Activated CD4-positive, CD25-positive, alpha-beta regulatory T cell treated with anti-CD3 and anti-CD28 coated beads, Interleukin-2, amount 50 U/mL, for 72 hours (primary cell): Measurements from ENCODE around the gene CD82.

Source experiments
- DNase-seq: peaks from one replicate; pipeline ENCODE4 v3.0.0; 2021

Gene CD82

GRCh38 chr11:44565211-44565952, at the start of gene CD82:
Gene CD82 (plus strand): TSS chr11:44565663. CDS start chr11:44594663, 29,000 bp downstream.
- DNase-seq = peak; percentile 98

- no peak for DNase-seq
Measured at GRCh38 chr11:44516688-44517507, 48.6 kb upstream of the CD82 start.

GRCh38 chr11:44517541-44517940, 47.9 kb upstream of the CD82 start:
- no peak for DNase-seq

- DNase-seq = no peak
Measured at GRCh38 chr11:44518968-44519550, 46.4 kb upstream of the CD82 start.

DNA sequence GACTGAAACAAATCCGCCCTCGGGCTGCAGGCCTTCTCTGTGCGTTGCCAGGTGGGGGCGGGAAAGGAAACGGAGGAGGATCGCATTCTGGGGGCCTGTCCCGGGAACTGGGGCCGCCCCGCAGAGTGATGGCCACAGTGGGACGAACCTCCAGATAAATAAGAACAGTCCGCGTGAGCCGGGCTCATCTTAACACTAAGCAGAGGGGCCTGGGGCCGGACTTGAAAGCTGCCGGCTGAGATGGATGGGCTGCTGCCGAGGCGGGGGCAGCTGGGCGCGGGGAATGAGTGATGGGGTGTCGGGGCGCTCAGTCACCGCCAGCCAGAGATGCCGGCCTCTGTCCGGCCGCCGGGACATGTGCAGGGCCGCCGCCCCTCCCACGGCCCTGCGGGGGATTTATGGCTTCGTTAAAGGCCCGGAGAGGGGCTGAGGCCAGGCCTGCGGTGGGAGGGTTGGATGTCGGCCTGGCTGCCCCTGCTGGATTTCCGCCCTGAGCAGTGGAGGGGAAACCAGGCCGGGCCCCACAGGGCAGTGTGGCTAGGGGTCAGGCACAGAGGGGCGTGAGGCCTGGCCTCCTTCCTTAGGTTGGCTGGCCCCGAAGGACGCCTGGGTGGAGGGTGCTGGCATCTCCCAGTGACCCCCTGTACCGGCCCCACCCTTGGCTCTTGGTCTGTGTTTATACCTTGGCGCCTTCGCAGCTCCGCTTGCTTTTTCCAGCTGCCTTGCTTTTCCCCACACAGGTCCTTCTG, 45.3 kb upstream of the CD82 start:
- DNase-seq = no peak

DNA sequence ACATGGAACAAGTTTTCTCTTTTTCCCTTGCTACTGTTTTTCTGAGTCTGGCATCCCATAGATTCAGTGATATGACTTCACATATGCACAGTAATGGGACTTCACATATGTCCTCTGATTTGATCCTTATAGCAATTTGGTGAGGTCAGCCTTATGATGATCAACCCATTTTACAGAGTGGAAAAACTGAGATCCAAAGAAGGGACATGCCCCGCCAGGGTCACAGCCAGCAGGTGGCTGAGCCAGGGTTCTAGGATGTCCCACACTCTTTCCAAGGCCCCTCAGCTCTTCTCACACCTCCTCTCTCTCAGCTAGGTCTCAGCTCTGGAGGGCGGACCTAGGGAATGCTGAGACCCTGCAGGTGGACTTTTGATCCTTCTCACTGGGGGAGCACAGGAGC, 44.3 kb upstream of the CD82 start:
- DNase-seq = no peak

- DNase-seq = no peak
Measured at GRCh38 chr11:44522294-44522693, 43.2 kb upstream of the CD82 start.

DNA sequence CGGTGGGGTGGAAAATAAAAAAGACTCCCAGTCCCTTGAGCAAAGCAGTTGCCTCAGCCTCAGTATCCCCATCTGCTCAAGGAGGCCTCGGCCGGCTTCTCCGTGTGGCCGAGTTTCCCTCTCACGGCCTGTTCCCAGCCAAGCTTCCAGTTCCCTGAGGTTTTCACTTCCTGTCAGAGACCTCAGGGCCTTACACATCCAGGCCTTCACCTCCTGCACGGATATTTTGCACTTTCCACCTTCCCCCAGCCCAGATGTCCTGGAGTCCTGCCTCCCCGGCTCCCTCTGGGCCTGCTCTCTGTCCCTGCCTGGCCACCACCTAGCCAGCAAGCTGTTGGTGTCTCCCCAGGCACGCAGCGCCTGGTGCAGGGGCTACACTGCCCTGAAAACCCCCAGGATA, 41.1 kb upstream of the CD82 start:
- no peak for DNase-seq

DNA sequence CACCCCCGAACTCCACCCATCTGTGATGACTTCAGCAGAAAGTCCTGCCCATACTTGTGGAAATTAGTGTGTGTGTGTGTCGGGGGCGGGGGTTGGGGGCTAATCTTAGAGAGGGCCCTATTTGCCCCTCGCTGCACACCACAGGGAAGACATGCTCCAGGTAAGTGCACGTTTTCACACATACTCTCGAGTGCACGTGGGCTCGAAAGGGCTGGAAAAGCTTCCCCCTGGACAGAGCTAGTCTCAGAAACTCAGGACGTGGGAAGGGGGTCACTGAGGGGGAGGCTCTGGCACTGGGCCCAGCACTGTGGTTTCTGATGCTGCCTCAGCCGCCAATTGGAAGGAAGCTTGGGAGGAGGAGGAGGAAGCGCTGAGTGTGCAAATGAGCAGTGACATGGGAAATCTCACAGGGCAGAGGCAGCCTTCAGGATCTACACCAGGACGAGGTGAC, 40.7 kb upstream of the CD82 start:
- no peak for DNase-seq

GRCh38 chr11:44525473-44526252, 39.8 kb upstream of the CD82 start:
- no peak for DNase-seq

DNA sequence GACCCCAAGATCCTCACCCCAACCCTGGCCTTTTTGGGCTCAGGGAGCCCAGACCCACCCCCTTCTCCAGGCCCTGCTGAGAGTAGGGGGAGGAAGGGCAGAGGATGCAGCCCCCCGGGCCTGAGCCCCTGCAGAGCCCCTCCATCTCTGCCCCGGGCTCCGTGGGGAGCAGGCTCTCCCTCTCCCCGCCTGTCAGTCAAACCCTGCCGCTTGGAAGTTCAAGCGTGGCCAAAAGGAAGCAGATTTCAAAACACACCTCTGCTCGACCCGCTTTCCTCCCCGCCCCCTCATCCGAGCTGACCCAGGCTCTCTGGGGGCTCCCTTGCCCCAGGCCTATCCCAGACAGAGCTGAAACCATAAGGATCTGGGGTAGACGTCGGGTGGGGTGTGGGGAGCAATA, 39.0 kb upstream of the CD82 start:
- no peak for DNase-seq

DNA sequence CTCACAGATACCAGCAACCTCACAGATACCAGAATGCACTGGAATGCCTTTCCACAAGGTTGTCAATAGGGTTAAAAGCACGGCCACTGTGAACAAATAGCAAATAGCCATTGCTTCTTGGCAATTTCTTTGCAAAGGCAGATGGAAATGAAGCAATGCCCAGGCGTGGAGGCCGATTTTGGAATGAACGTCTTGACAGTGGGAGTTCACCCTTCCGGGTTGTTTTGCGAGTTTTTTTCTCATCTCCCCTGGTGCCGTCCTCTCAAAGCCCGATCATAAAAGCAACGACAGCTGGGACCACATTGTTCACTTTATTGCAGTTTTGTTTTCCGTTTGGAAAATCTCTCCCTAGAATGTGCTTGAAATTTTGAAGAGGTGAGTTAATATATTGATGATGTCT, 38.0 kb upstream of the CD82 start:
- DNase-seq = no peak

- DNase-seq = no peak
Measured at GRCh38 chr11:44528103-44528502, 37.4 kb upstream of the CD82 start.

GRCh38 chr11:44528581-44528980, 36.9 kb upstream of the CD82 start:
- no peak for DNase-seq

DNA sequence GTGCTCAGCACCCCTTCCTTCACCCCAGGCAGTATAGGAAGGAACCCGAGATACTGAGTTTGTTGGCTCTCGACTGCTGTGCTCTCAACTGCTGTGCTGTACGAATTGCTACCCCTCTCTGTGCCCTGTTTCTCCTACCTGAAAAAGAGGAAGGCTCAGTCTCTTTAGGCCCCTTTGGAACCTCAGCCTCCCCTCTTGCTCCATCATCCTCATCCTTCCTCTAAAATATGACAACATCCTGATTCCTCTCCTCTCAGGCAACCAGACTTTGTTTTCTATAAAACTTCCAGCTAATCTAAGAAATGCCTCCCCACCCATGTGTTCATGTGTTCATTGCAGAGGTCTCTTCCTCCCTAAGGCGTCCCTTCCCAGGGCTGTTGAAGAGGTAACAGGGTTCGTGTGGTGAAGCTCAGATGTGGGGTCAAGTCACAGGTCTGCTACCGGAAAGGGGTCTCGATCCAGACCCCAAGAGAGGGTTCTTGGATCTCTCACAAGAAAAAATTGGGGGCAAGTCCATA, 35.5 kb upstream of the CD82 start:
- no peak for DNase-seq

- no peak for DNase-seq
Measured at GRCh38 chr11:44530413-44531115, 34.9 kb upstream of the CD82 start.

DNA sequence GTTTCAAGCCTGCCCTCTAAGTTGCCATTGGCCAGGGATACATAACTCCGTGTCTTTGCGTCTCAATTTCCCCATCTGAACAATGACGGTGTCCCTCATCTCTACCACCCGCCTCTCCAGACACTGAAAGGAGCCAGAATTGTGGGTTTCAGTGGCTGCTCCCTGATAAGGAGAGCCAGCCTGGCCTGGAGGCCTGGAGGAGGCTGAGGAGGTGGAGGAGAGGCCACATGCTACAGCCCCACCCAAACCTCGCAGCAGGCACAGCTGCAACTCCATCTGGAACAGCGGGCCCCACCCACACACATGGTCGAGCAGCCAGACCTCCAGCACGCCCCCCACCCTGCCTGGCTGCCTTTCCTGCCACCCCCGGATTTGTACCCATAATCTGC, 34.4 kb upstream of the CD82 start:
- DNase-seq = no peak

DNA sequence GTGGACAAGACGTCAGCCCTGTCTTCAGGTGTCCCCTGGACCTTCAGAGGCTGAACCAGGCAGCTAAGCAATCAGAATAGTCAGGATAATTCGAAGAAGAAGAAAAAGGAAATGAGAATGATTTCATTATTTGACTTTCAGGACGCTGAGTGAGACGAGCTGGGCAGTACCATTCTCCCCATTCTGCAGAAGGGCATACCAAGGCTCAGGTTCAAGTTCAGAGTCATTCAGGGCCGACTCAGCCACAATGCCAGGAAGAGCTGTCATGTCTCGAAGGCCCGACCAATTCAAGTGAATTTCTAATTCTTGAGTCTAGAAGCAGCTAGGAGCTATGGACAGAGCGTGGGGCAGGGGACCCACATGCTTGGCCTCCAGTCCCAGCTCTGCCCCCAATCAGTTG, 33.8 kb upstream of the CD82 start:
- no peak for DNase-seq

DNA sequence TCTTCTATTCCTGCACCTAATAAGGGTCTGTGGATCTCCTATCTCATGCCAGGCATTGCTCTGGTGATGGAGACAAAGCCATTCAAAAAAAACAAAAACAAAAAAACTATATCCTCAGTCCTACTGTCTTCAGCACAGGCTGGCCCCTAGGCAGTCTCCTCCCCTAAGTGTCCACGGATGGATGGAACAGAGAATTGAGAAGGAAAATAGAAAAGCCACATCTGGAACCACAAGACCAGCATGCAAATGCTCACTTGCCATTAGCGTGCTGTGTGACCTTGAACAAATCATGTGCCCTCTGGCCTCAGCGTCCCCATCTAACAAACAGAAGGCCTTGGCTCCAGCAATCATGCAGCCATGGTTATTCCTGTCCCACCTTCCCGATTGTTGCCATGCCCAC, 32.7 kb upstream of the CD82 start:
- no peak for DNase-seq

GRCh38 chr11:44533921-44534711, 31.3 kb upstream of the CD82 start:
- no peak for DNase-seq
